K562 treated with DMSO at 1 percent for 4 hours (cell line): ENCODE data around the gene GOLGA7B. TPM values are rescaled to one million over a fixed set of nuclear protein-coding genes. Genes with fewer than 3 reads are reported as not detected.

Experiments used
- total RNA-seq: library from RNA; unstranded; fragments of 300-600 nt; gene quantifications from 2 replicates; pipeline ENCODE4 v1.2.3, GENCODE V29; 2022; ENCODE audit not compliant: insufficient read depth

The GOLGA7B gene
- 0.69 TPM in 1 of 2 replicates, not detected in the other for total RNA-seq

GRCh38 chr10:97849687-97850402, at the start of gene GOLGA7B:
Gene GOLGA7B, plus strand, starts transcription at chr10:97849843. Its CDS starts 461 bp downstream, at chr10:97850304.

Other genes with a start within 250 kb of the GOLGA7B start
- 11.3 and 24.5 TPM in 2 replicates for gene MORN4, start 216.3 kb upstream of the GOLGA7B start, total RNA-seq
- 17.8 and 24.2 TPM in 2 replicates for gene PI4K2A, start 209.2 kb upstream of the GOLGA7B start, total RNA-seq
- 11.0 and 14.2 TPM in 2 replicates for gene AVPI1, start 162.6 kb upstream of the GOLGA7B start, total RNA-seq
- 7.4 and 7.7 TPM in 2 replicates for gene MARVELD1, start 136.1 kb upstream of the GOLGA7B start, total RNA-seq
- 17.1 and 19.3 TPM in 2 replicates for gene ZFYVE27, start 112.7 kb upstream of the GOLGA7B start, total RNA-seq
- gene SFRP5, start 77.8 kb upstream of the GOLGA7B start, total RNA-seq = not detected in 2 replicates
- not detected in 2 replicates for gene CRTAC1, start 180.8 kb downstream of the GOLGA7B start, total RNA-seq